Measurements from ENCODE around the gene FBXO8. TPM values are rescaled to one million over a fixed set of nuclear protein-coding genes. Genes with fewer than 3 reads are reported as not detected.

The FBXO8 gene
- total RNA-seq, 4 donors from 2014 or later: 9.7 to 17.9 (median 15.8) TPM

DNA sequence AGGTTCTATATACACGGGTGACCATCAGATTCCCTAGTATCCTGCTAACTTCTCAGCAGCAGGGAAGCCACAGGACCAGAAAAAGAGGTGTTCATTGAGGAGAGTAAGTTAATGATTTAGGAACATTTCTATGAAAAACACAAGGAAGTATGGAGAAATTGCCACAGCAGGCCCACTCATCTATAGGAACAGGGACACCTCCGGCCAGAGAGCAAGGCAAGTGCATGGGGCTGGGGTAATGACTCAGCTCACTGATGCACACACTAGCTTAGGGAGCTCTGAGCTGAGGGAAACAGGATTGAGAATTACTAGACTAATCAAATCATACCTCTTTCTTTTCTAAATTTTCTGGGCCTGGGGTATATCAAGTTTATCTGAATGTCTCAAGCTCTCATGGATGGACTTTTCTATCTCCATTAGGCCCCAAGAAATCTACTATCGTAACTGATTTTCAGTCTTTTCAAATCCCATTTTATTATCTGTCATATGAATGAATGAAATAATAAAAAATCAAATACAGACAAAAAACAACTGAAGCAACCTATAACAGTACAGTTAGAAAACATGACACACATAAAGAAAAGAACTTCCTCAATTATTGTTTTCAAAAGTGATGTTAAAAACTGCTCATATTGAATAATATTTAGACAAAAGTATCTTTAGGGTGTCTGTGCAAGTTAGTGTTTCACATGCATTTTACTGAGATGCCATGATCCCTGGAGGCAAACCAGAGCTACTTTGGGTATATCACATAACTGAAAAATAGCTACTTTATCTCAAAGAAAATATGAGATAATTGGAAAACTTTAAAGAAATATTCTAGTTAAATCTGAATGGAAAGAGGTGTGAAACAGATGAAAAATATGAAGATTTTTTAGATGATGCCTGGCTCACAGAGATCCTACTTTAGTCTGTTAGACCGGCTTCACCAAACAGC lies 89.8 kb downstream of the FBXO8 start:
- ATAC-seq (no peak), DNase-seq (no peak)
- Histone ChIP-seq H3K27ac (no peak overlapping the region), H3K27me3 (peaks cover 0 to 3% (median 0%) of the 10 kb centered on the region in 3 donors), H3K4me3 (no peak overlapping the region), H3K4me1 (no peaks in the 10 kb centered on the region), H3K9me3 (no peaks in the 10 kb centered on the region), H3K36me3 (no peaks in the 10 kb centered on the region)
- TF ChIP-seq, protein P1, sequence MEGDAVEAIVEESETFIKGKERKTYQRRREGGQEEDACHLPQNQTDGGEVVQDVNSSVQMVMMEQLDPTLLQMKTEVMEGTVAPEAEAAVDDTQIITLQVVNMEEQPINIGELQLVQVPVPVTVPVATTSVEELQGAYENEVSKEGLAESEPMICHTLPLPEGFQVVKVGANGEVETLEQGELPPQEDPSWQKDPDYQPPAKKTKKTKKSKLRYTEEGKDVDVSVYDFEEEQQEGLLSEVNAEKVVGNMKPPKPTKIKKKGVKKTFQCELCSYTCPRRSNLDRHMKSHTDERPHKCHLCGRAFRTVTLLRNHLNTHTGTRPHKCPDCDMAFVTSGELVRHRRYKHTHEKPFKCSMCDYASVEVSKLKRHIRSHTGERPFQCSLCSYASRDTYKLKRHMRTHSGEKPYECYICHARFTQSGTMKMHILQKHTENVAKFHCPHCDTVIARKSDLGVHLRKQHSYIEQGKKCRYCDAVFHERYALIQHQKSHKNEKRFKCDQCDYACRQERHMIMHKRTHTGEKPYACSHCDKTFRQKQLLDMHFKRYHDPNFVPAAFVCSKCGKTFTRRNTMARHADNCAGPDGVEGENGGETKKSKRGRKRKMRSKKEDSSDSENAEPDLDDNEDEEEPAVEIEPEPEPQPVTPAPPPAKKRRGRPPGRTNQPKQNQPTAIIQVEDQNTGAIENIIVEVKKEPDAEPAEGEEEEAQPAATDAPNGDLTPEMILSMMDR (IDR thresholded peaks at IDR 0.05 in 4 of 5, conservative IDR thresholded peaks at IDR 0.05 in 1 of 5): no peak
- TF ChIP-seq POLR2A (IDR thresholded peaks at IDR 0.05): no peak
- intact Hi-C loops (cut with DNase I; ENCODE audit: low total_unique reads) (no loop called here), in situ Hi-C loops (cut with MboI; ENCODE audit: low sequenced_read_pairs in 4 of 4) (no loop called here)

DNA sequence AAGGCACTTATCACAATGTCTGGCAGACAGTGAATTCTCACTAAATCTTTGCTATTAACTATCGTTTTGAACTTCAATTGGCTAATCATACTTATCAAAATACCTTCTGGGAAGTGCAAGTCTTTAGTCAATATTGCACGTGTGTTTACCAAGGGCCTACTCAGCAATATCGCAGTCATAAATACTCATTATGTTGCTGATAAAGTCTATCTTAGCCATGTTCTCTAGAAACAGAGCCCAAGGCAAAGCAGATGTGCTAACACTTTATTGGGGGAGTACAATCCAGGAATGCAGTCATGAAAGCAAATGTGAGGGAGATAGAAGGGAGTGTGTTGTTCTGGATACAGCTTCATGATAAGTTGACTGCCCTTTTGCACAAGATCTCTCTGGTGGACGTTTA lies 90.5 kb downstream of the FBXO8 start:
- TF ChIP-seq, protein P1 (IDR thresholded peaks at IDR 0.05 in 4 of 5, conservative IDR thresholded peaks at IDR 0.05 in 1 of 5): no peak
- TF ChIP-seq POLR2A (IDR thresholded peaks at IDR 0.05): no peak
- Histone ChIP-seq H3K36me3 (no peaks in the 10 kb centered on the region), H3K27ac (no peak overlapping the region), H3K27me3 (peaks cover 0 to 3% (median 0%) of the 10 kb centered on the region in 3 donors), H3K9me3 (no peaks in the 10 kb centered on the region), H3K4me1 (no peaks in the 10 kb centered on the region), H3K4me3 (no peak overlapping the region)
- ATAC-seq: no peak
- in situ Hi-C loops (cut with MboI; ENCODE audit: low sequenced_read_pairs in 4 of 4) (no loop called here), intact Hi-C loops (cut with DNase I; ENCODE audit: low total_unique reads) (no loop called here)
- DNase-seq: no peak

DNA sequence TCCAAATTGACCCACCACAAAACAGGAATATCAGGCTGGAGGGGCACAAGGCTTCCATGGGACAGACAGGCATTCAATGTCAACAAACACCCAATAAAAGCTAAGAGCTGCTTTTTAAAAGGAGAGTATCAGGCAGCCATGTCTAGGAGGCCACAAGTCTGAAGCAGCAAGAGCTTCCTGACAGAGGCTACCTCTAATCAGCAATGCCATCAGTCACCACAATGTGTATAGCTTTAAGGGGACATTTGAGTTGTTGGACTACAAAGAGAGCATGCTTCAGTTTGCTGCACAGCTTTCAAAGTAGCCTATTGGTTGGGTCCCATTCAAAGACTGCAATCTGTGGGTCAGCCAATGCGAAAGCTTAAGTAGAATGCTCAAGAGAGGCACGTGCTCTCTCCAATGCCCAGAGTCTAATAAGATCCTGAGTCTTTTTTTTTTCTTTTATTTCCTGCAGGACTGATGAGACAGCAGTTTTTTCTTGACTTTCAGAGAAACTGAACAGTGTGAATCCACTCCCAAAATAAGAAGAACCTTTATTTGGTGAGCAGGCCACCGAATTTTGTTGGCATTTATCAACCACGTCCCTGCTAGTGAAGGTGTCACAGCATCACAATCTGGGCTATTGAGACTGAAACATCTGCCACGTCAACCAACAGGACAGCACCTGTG lies 92.5 kb downstream of the FBXO8 start:
- Histone ChIP-seq H3K9me3 (no peaks in the 10 kb centered on the region), H3K27me3 (peaks cover 0 to 3% (median 0%) of the 10 kb centered on the region in 3 donors), H3K4me3 (no peak overlapping the region), H3K4me1 (no peaks in the 10 kb centered on the region), H3K27ac (no peak overlapping the region), H3K36me3 (no peaks in the 10 kb centered on the region)
- TF ChIP-seq POLR2A (IDR thresholded peaks at IDR 0.05): no peak
- TF ChIP-seq, protein P1 (IDR thresholded peaks at IDR 0.05 in 4 of 5, conservative IDR thresholded peaks at IDR 0.05 in 1 of 5): no peak
- intact Hi-C loops (cut with DNase I; ENCODE audit: low total_unique reads): no loop called here
- ATAC-seq: no peak
- in situ Hi-C loops (cut with MboI; ENCODE audit: low sequenced_read_pairs in 4 of 4): no loop called here
- no peak for DNase-seq

DNA sequence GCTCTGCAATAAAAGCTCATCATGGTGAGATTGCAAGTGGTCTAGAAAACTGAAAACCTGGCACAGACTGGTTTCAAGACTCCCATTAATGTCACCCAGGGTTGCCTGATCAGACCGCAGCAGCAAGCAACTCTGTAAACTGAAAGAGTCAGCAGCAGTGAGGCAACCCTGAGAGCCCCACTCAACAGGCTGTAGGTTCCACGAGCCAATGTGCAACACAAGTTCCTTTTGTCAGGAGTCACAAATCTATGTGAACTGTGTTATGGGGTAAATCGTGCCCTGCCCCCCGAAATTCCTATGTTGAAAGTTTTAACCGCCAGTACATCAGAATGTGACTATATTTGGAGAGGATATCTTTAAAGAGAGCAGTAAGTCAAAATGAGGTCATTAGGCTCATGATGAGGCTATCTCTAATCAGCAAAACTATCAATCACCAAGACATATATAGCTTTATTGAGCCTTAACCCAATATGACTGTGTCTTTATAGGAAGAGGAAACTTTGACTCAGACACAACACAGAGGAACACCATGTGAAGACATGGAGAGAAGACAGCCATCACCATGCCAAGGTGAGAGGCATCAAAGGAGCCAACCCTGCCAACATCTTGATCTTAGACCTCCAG lies 94.0 kb downstream of the FBXO8 start:
- ATAC-seq (no peak), DNase-seq (no peak)
- Histone ChIP-seq H3K36me3 (no peaks in the 10 kb centered on the region), H3K4me1 (no peaks in the 10 kb centered on the region), H3K4me3 (no peak overlapping the region), H3K27me3 (peaks cover 0 to 5% (median 0%) of the 10 kb centered on the region in 3 donors), H3K27ac (no peak overlapping the region), H3K9me3 (no peaks in the 10 kb centered on the region)
- in situ Hi-C loops (cut with MboI; ENCODE audit: low sequenced_read_pairs in 4 of 4): no loop called here
- intact Hi-C loops (cut with DNase I; ENCODE audit: low total_unique reads): no loop called here
- TF ChIP-seq, protein P1 (IDR thresholded peaks at IDR 0.05 in 4 of 5, conservative IDR thresholded peaks at IDR 0.05 in 1 of 5): no peak
- no peak for TF ChIP-seq POLR2A (IDR thresholded peaks at IDR 0.05)

Other genes with a start within 250 kb of the FBXO8 start
- 10 to 100 TPM in 1 of 4 donors, 1 to 10 TPM in 3; 3.1 to 12.9 (median 7.5) TPM for gene CEP44, start 244 bp upstream of the FBXO8 start, total RNA-seq
- 10 to 100 TPM in 1 of 4 donors, 1 to 10 TPM in 3; 1.2 to 12.9 (median 3.8) TPM for gene HPGD, start 238.8 kb upstream of the FBXO8 start, total RNA-seq

Measured in gastrocnemius medialis (tissue), 4 donors.